ENCODE data around the gene CEND1.
A peak's percentile ranks its signal among the peaks of the same experiment; 100 is the strongest.

CEND1 gene

DNA sequence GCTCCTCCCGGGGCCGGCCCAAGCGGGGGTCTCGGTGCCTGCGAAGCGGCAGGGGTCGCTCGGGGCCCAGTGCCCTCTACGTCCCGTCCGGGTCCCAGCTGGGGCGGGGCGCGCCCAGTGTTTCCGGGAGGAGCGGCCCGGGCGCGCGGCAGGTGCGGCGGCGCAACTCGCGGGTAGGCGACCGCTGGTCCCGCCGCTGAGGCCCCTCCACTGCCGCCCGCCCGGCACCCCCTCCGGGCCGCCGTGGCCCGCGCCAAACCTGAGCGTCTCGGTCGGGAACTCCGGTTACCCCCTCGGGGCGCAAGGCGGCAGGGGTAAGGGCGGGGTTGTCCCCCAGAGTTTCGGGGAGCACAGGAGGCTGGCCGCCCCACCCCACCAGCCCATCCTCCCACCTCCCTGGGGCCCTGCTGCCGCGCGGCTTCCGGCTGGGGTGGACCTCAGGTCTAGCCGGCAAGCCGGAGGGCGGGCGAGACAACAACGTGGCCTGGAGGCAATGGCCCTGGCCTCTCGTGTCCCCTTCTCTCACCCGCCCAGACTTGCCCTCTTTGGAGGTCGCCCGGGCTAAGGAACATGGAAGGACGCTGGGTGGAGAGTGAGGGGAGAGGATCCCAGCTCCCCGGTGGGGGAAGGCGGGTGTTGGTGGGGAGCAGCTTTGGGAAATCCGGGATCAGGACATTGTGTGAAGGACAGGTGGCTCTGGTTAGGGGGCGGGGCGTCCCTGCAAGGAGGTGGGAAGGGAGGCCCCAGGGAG, 37.4 kb upstream of the CEND1 start:
- DNase-seq (ENCODE audit: low read depth in 2 of 2) = no peak

DNA sequence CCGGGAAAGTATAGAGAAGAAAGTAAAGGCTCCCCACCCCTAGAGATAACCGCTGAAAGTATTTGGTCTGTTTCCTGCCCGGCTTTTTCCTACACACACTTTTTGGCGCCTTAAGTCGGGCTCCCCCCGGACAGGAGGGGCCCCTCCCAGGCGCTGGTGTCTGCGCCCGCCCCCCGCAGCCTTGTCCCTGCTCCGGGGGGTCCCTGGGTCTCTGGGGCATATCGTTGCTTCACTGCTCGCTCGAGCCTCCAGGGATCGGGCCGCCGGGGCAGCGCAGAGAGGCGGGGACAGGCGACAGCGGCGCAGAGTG, 36.9 kb upstream of the CEND1 start:
- DNase-seq (ENCODE audit: low read depth in 2 of 2) = no peak

- no peak for DNase-seq (ENCODE audit: low read depth in 2 of 2)
These were observed 36.3 kb upstream of the CEND1 start for GRCh38 chr11:826227-826621.

GRCh38 chr11:825366-826226, 35.7 kb upstream of the CEND1 start:
- DNase-seq (ENCODE audit: low read depth in 2 of 2) = no peak

GRCh38 chr11:824942-825341, 35.1 kb upstream of the CEND1 start:
- no peak for DNase-seq (ENCODE audit: low read depth in 2 of 2)

DNA sequence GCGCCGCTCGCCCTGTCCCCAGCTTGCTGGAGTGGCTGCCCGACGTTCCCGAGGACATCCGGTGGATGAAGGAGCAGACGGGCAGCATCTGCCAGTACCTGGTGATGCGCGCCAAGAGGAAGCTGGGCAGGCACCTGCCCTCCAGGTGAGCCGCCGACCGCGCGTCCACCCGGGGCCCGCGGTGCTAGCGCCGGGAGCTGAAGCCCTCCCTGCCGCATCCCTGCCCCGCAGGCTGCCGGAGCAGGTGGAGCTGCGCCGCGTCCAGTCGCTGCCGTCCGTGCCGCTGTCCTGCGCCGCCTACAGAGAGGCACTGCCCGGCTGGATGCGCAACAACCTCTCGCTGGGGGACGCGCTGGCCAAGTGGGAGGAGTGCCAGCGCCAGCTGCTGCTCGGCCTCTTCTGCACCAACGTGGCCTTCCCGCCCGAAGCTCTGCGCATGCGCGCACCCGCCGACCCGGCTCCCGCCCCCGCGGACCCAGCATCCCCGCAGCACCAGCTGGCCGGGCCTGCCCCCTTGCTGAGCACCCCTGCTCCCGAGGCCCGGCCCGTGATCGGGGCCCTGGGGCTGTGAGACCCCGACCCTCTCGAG, 34.5 kb upstream of the CEND1 start:
- DNase-seq (ENCODE audit: low read depth in 2 of 2) = no peak

DNA sequence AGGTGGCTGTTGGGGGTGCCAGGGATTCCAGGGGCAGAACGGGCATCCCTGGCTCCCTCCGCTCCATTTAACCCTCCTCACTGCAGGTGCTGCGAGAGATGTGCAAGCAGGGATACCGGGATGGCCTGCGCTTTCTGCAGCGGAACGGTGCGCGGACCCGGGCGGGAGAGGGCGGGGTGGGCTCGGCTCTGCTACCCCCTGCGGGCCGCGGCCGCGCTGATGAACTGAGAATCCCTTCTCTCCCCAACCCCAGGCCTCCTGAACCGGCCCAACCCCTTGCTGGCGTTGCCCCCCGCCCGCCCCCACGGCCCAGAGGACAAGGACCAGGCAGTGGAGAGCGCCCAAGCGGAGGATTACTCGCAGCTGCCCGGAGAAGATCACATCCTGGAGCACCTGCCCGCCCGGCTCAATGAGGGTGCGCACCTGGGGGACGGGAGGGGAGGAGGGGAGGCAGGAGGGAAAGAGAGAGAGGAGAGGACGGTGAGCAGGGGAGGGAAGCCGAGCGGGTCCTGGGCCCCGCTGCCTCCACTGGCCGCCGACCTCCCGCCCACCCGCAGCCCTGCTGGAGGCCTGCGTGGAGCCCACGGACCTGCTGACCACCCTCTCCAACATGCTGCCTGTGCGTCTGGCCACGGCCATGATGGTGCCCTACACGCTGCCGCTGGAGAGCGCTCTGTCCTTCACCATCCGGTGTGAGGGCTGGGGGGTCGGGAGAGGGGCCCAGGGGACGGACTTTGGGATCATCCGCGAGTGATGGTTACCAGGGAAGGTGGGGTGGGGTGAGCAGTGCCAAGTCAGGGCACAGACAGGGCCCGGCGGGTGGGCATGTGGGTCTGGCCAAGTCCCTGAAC, 33.8 kb upstream of the CEND1 start:
- no peak for DNase-seq (ENCODE audit: low read depth in 2 of 2)

- no peak for DNase-seq (ENCODE audit: low read depth in 2 of 2)
These were observed 31.9 kb upstream of the CEND1 start for GRCh38 chr11:821512-822371.

- no peak for DNase-seq (ENCODE audit: low read depth in 2 of 2)
These were observed 31.0 kb upstream of the CEND1 start for GRCh38 chr11:820655-821511.

DNA sequence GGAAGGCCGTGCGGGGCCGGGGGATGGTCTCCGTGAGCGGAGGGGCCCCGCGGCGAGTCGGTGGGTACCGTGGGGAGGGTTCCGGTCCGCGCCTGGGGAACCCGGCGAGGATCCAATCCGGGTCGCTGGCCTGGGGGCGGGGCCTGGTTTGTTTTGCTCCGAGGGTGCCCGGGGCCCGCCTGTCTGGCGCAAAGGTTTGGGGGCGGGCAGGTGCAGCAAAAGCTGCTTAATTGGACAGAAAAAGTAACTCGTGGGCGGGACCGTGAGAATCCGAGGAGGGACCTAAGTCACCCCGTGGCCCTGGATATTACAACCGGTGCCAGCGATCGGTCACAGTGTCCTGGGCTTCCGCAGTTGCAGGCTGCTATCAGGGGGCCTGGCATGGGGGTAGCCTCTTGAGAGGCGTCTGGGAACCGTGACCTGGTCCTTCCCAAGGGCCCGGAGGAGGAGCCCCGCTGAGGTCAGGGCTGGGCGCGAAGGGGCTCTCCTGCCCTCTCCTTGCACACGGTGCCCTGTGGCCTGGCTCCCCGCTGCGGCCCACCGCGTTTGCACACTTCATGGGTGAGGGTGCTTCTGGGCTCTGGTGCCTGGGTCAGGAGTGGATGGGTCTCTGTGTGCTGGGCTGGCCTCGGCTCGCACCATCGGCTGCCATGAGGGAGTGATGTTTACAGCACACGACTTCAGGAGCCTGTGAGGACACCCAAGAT, 30.2 kb upstream of the CEND1 start:
- DNase-seq (ENCODE audit: low read depth in 2 of 2) = peak; percentile 88 to 91

- peak; percentile 77 to 86 for DNase-seq (ENCODE audit: low read depth in 2 of 2)
These were observed 29.4 kb upstream of the CEND1 start for GRCh38 chr11:819129-819931.

GRCh38 chr11:818396-819128, 28.7 kb upstream of the CEND1 start, which contains the start of gene PNPLA2:
TSS of gene PNPLA2 (plus strand) at chr11:818914. CDS start at chr11:819719, 805 bp downstream.
- DNase-seq (ENCODE audit: low read depth in 2 of 2) = no peak

- DNase-seq (ENCODE audit: low read depth in 2 of 2) = no peak
These were observed 26.5 kb upstream of the CEND1 start for GRCh38 chr11:816433-816779.

DNA sequence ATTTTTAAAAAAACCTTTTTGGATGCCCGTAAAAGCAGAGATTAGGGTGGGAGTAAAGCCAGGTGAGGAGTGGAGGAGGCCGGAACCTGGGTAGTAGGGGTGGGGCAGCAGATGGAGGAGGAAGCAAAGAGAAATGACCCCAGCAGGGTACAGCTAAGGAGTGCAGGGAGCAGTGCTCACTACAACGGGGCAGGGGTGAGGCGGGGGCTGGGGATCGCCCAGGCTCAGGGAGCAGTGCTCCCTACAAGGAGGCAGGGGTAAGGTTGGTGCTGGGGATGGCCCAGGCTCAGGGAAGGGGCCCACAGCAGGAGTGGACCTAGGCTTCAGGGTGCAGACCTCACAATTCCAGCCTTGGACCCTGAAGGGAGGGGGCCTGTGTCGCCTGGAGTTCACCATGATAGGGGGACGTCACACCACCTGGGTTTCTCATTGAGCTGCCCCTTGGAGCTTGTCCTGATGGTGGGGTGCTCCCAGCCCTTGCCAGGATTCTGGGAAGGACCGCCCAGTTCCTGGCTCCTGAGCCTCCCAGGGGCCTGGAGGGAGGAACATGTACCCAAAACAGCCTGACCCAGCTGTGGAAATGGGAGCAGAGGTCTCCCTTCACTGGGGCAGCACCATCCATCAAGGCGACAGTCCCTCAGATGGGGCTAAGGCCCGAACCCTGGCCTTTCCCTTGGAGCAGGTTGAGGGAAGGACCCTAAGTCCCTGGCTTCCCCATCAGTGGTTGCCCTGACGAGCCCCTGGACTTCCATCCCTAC, 26.0 kb upstream of the CEND1 start:
- no peak for DNase-seq (ENCODE audit: low read depth in 2 of 2)

DNA sequence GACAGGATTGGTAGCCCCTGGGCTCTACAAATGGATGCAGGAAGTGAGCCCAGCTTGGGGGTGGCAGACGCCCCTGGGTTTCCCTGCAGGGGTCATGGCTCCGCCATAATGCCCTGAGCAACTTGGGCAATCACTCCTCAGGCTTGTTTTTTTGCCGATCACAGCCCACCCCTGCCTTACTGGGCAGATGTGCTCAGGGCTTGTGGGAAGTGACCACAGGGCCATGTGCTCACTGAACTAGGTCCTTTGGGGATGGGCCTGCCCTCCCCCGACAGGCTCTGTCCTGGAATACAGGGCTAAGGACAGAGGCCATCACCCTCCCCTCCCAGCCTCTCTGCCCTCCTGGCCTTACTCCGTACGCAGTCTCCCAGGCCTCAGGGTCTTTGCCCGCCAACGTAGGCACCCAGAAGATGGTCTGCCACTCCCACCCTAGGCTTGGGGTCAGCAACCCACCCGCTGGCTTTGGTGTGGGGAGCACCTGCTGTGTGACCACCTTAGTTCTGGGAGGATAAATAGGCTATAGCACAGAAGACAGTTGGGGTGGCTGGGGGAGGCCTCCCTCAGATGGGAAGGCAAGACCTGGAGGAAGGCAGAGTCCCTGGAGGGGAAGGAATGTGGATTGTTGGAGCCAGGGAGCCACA, 23.7 kb upstream of the CEND1 start:
- no peak for DNase-seq (ENCODE audit: low read depth in 2 of 2)

DNA sequence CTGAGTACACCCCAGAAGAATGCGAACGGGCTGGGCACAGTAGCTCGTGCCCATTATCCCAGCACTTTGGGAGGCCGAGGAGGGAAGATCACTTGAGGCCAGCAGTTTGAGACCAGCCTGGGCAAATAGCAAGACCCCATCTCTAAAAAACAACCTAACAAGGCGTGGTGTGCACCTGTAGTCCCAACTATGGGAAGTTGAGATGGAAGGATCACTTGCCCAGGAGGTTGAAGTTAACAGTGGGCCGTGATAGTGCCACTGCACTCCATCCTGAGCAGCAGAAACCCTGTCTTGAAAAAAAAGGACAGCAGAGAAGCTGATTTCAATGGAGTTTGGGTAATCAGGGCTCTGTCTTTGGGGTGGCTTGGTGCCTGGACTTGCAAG, 23.2 kb upstream of the CEND1 start:
- DNase-seq (ENCODE audit: low read depth in 2 of 2) = no peak

DNA sequence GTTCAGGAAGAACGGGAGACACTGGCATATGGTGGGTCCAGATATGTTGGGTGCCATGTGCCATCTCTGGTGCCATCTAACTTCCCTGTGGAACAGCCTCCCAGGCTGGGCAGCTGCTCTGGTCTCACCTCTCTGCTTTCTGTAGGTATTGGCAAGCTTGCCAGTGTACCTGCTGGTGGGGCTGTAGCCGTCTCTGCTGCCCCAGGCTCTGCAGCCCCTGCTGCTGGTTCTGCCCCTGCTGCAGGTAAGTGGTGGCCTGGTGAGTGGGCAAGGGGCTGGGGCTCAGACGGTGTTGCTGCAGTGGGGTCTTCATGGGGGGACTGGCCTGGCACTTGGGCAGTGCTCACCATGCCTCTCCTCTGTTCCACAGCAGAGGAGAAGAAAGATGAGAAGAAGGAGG, 22.5 kb upstream of the CEND1 start:
- no peak for DNase-seq (ENCODE audit: low read depth in 2 of 2)
